ENCODE results near the gene LRMDA.

GRCh38 chr10:75437693-75438092 is 6.3 kb downstream of the LRMDA start:
- TF ChIP-seq, protein P1, sequence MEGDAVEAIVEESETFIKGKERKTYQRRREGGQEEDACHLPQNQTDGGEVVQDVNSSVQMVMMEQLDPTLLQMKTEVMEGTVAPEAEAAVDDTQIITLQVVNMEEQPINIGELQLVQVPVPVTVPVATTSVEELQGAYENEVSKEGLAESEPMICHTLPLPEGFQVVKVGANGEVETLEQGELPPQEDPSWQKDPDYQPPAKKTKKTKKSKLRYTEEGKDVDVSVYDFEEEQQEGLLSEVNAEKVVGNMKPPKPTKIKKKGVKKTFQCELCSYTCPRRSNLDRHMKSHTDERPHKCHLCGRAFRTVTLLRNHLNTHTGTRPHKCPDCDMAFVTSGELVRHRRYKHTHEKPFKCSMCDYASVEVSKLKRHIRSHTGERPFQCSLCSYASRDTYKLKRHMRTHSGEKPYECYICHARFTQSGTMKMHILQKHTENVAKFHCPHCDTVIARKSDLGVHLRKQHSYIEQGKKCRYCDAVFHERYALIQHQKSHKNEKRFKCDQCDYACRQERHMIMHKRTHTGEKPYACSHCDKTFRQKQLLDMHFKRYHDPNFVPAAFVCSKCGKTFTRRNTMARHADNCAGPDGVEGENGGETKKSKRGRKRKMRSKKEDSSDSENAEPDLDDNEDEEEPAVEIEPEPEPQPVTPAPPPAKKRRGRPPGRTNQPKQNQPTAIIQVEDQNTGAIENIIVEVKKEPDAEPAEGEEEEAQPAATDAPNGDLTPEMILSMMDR (IDR thresholded peaks at IDR 0.05; ENCODE audit: extremely low read depth in 1 of 2, insufficient read depth in 1 of 2, low read depth in 1 of 2, low read length in 2 of 2) = no peak
- TF ChIP-seq EZH2 (IDR thresholded peaks at IDR 0.05; ENCODE audit: borderline replicate concordance, low read depth, low read length, severe bottlenecking) (no peak), POLR2AphosphoS5 (IDR thresholded peaks at IDR 0.05; ENCODE audit: insufficient read depth, low read depth, low read length) (no peak)
